Trophoblast cell (in vitro differentiated cells and primary cell): ENCODE measurements around the gene SIGLEC1.

Experiments
- DNase-seq, 2 donors: peaks; one replicate each; pipeline ENCODE4 v3.0.0-alpha.2; 2016
- H2AFZ ChIP-seq: 2 replicates; pipeline ENCODE4 v1.6.1; 2013; ENCODE audit warnings: low read length, moderate library complexity, mild to moderate bottlenecking; ENCODE audit not compliant: insufficient read depth, poor library complexity
- H2AK5ac ChIP-seq: 2 replicates; pipeline ENCODE4 v1.6.1; 2013; ENCODE audit warnings: mild to moderate bottlenecking, low read length
- H2BK120ac ChIP-seq: 2 replicates; pipeline ENCODE4 v1.6.1; 2013; ENCODE audit warnings: low read length, mild to moderate bottlenecking, moderate library complexity; ENCODE audit not compliant: insufficient read depth, poor library complexity
- H2BK12ac ChIP-seq: 2 replicates; pipeline ENCODE4 v1.6.1; 2013; ENCODE audit warnings: mild to moderate bottlenecking, low read length, moderate library complexity
- H2BK5ac ChIP-seq: 2 replicates; pipeline ENCODE4 v1.6.1; 2013; ENCODE audit warnings: low read length, low read depth, moderate library complexity, mild to moderate bottlenecking; ENCODE audit not compliant: poor library complexity
- H3K14ac ChIP-seq: 2 replicates; pipeline ENCODE4 v1.6.1; 2013; ENCODE audit warnings: mild to moderate bottlenecking, low read length
- H3K18ac ChIP-seq: 2 replicates; pipeline ENCODE4 v1.6.1; 2013; ENCODE audit warnings: mild to moderate bottlenecking, low read length
- H3K23ac ChIP-seq: 2 replicates; pipeline ENCODE4 v1.6.1; 2013; ENCODE audit warnings: low read length
- H3K27ac ChIP-seq: 2 replicates; pipeline ENCODE4 v1.5.1; 2013; ENCODE audit warnings: low read depth, mild to moderate bottlenecking, inconsistent platforms, low read length, moderate library complexity
- H3K27me3 ChIP-seq: 2 replicates; pipeline ENCODE4 v1.6.1; 2013; ENCODE audit warnings: inconsistent platforms, mild to moderate bottlenecking, low read length, moderate library complexity; ENCODE audit not compliant: insufficient read depth
- H3K36me3 ChIP-seq, 2 experiments: 1 replicate in 1 of 2; 2 replicates in 1 of 2; pipeline ENCODE4 v1.6.1; 2013; ENCODE audit warnings: low read length in 2 of 2, mild to moderate bottlenecking in 2 of 2, moderate library complexity in 1 of 2; ENCODE audit not compliant: insufficient read depth in 2 of 2, control insufficient read depth in 1 of 2
- H3K4ac ChIP-seq: 2 replicates; pipeline ENCODE4 v1.6.1; 2013; ENCODE audit warnings: low read depth, mild to moderate bottlenecking, low read length, moderate library complexity
- H3K4me1 ChIP-seq, 2 experiments: 1 replicate in 1 of 2; 2 replicates in 1 of 2; pipeline ENCODE4 v1.6.1; 2013; ENCODE audit warnings: low read length in 2 of 2, mild to moderate bottlenecking in 2 of 2, moderate library complexity in 1 of 2; ENCODE audit not compliant: insufficient read depth in 2 of 2, control insufficient read depth in 1 of 2
- H3K4me2 ChIP-seq: 2 replicates; pipeline ENCODE4 v1.6.1; 2013; ENCODE audit warnings: inconsistent platforms, mild to moderate bottlenecking, low read length, moderate library complexity
- H3K4me3 ChIP-seq: 2 replicates; pipeline ENCODE4 v1.5.1; 2013; ENCODE audit warnings: mild to moderate bottlenecking, low read depth, low read length, inconsistent platforms
- H3K79me1 ChIP-seq: one replicate; pipeline ENCODE4 v1.6.1; 2013; ENCODE audit warnings: low read length
- H3K79me2 ChIP-seq: 2 replicates; pipeline ENCODE4 v1.6.1; 2013; ENCODE audit warnings: low read length, mild to moderate bottlenecking; ENCODE audit not compliant: control insufficient read depth, insufficient read depth, poor library complexity
- H3K9ac ChIP-seq: 2 replicates; pipeline ENCODE4 v1.6.1; 2013; ENCODE audit warnings: mild to moderate bottlenecking, low read length
- H3K9me3 ChIP-seq: 2 replicates; pipeline ENCODE4 v1.6.1; 2013; ENCODE audit warnings: low read depth, mild to moderate bottlenecking, control low read depth, inconsistent platforms, low read length; ENCODE audit not compliant: insufficient read depth
- H4K12ac ChIP-seq: 2 replicates; pipeline ENCODE4 v1.6.1; 2013; ENCODE audit warnings: low read depth, mild to moderate bottlenecking, low read length, moderate library complexity
- H4K8ac ChIP-seq: 2 replicates; pipeline ENCODE4 v1.6.1; 2013; ENCODE audit warnings: low read depth, mild to moderate bottlenecking, low read length, moderate library complexity
- H4K91ac ChIP-seq: one replicate; pipeline ENCODE4 v1.6.1; 2013; ENCODE audit warnings: low read depth, mild to moderate bottlenecking, low read length, moderate library complexity
- WGBS: extraction: QIAGEN DNeasy Blood & Tissue Kit; methylation state at CpG from one replicate; pipeline ENCODE4 v1.1.7; 2013; ENCODE audit warnings: missing lambda C conversion rate; ENCODE audit not compliant: insufficient read length, insufficient coverage; ENCODE audit errors: extremely low coverage; 5-methylcytosine and 5-hydroxymethylcytosine counted together

The SIGLEC1 gene

GRCh38 chr20:3730803-3731672 lies 18.6 kb upstream of the SIGLEC1 start:
- Histone ChIP-seq H3K9ac (no peak overlapping the region), H3K4me1 (peaks cover 2 to 3% of the 10 kb centered on the region in 2 experiments), H3K36me3 (no peaks in the 10 kb centered on the region), H3K9me3 (peaks cover 3% of the 10 kb centered on the region), H3K23ac (no peak overlapping the region), H3K18ac (no peak overlapping the region), H3K79me1 (no peaks in the 10 kb centered on the region), H2BK12ac (no peak overlapping the region), H3K79me2 (no peaks in the 10 kb centered on the region), H4K91ac (no peak overlapping the region), H2BK5ac (no peak overlapping the region), H3K4me3 (no peak overlapping the region), H2BK120ac (no peak overlapping the region), H3K27me3 (peaks cover 10% of the 10 kb centered on the region), H4K8ac (no peak overlapping the region), H2AK5ac (no peak overlapping the region), H3K27ac (no peak overlapping the region), H4K12ac (no peak overlapping the region), H2AFZ (no peak overlapping the region), H3K4me2 (no peak overlapping the region), H3K14ac (no peak overlapping the region), H3K4ac (no peak overlapping the region)
- WGBS: no CpG with 5 or more reads among the region's 12 CpGs
- no peak for DNase-seq

GRCh38 chr20:3729811-3730540 lies 17.6 kb upstream of the SIGLEC1 start:
- no peak overlapping the region for H3K18ac ChIP-seq
- H3K79me2 ChIP-seq: no peaks in the 10 kb centered on the region
- H3K4ac ChIP-seq: no peak overlapping the region
- H3K4me2 ChIP-seq: no peak overlapping the region
- no peak overlapping the region for H2BK5ac ChIP-seq
- peaks cover 3% of the 10 kb centered on the region for H3K9me3 ChIP-seq
- DNase-seq: no peak
- H2BK12ac ChIP-seq: no peak overlapping the region
- no peak overlapping the region for H3K27ac ChIP-seq
- H4K12ac ChIP-seq: no peak overlapping the region
- H2BK120ac ChIP-seq: no peak overlapping the region
- no peak overlapping the region for H2AK5ac ChIP-seq
- no peak overlapping the region for H3K4me3 ChIP-seq
- no peak overlapping the region for H3K14ac ChIP-seq
- H3K23ac ChIP-seq: no peak overlapping the region
- H3K27me3 ChIP-seq: peaks cover 10% of the 10 kb centered on the region
- no peak overlapping the region for H4K8ac ChIP-seq
- no peak overlapping the region for H3K9ac ChIP-seq
- no peak overlapping the region for H4K91ac ChIP-seq
- no peak overlapping the region for H2AFZ ChIP-seq
- no peaks in the 10 kb centered on the region for H3K79me1 ChIP-seq
- no CpG with 5 or more reads among the region's 8 CpGs for WGBS
- peaks cover 2 to 3% of the 10 kb centered on the region in 2 experiments for H3K4me1 ChIP-seq
- H3K36me3 ChIP-seq: no peaks in the 10 kb centered on the region

GRCh38 chr20:3729378-3729777 lies 17.0 kb upstream of the SIGLEC1 start:
- H2BK120ac ChIP-seq: no peak overlapping the region
- H3K9me3 ChIP-seq: peaks cover 3% of the 10 kb centered on the region
- H3K79me2 ChIP-seq: no peaks in the 10 kb centered on the region
- no peak overlapping the region for H3K23ac ChIP-seq
- no peaks in the 10 kb centered on the region for H3K79me1 ChIP-seq
- no peak for DNase-seq
- no peak overlapping the region for H3K4me2 ChIP-seq
- H2AFZ ChIP-seq: peak overlapping the region; percentile 40
- H3K4ac ChIP-seq: no peak overlapping the region
- no peak overlapping the region for H3K9ac ChIP-seq
- no peak overlapping the region for H4K12ac ChIP-seq
- H2BK5ac ChIP-seq: no peak overlapping the region
- WGBS: no CpG with 5 or more reads among the region's 6 CpGs
- H2BK12ac ChIP-seq: no peak overlapping the region
- H3K14ac ChIP-seq: no peak overlapping the region
- peaks cover 2 to 3% of the 10 kb centered on the region in 2 experiments for H3K4me1 ChIP-seq
- no peak overlapping the region for H4K8ac ChIP-seq
- H3K27ac ChIP-seq: no peak overlapping the region
- H3K36me3 ChIP-seq: no peaks in the 10 kb centered on the region
- H3K4me3 ChIP-seq: no peak overlapping the region
- no peak overlapping the region for H4K91ac ChIP-seq
- no peak overlapping the region for H2AK5ac ChIP-seq
- H3K27me3 ChIP-seq: peaks cover 10% of the 10 kb centered on the region
- no peak overlapping the region for H3K18ac ChIP-seq

- Histone ChIP-seq H4K12ac (no peak overlapping the region), H3K23ac (no peak overlapping the region), H3K79me1 (no peaks in the 10 kb centered on the region), H3K18ac (no peak overlapping the region), H2BK5ac (no peak overlapping the region), H2AFZ (no peak overlapping the region), H3K4me3 (no peak overlapping the region), H3K14ac (no peak overlapping the region), H3K27ac (no peak overlapping the region), H3K36me3 (no peaks in the 10 kb centered on the region), H3K9me3 (peaks cover 2% of the 10 kb centered on the region), H3K27me3 (peaks cover 10% of the 10 kb centered on the region), H3K79me2 (no peaks in the 10 kb centered on the region), H4K91ac (no peak overlapping the region), H3K9ac (no peak overlapping the region), H3K4me2 (no peak overlapping the region), H2BK120ac (no peak overlapping the region), H2AK5ac (no peak overlapping the region), H4K8ac (no peak overlapping the region), H3K4ac (no peak overlapping the region), H2BK12ac (no peak overlapping the region), H3K4me1 (peaks cover 2 to 3% of the 10 kb centered on the region in 2 experiments)
- no peak for DNase-seq
- WGBS: no CpG with 5 or more reads among the region's 3 CpGs
Observed at GRCh38 chr20:3728876-3729275, 16.5 kb upstream of the SIGLEC1 start.
